ENCODE data around the gene TPCN2. TPM values are rescaled to one million over a fixed set of nuclear protein-coding genes. Genes with fewer than 3 reads are reported as not detected.
A peak's percentile ranks its signal among the peaks of the same experiment; 100 is the strongest.

TPCN2 gene
- total and polyA plus RNA-seq, 4 donors, result 8.7 to 25.9 (median 15.3) TPM

DNA sequence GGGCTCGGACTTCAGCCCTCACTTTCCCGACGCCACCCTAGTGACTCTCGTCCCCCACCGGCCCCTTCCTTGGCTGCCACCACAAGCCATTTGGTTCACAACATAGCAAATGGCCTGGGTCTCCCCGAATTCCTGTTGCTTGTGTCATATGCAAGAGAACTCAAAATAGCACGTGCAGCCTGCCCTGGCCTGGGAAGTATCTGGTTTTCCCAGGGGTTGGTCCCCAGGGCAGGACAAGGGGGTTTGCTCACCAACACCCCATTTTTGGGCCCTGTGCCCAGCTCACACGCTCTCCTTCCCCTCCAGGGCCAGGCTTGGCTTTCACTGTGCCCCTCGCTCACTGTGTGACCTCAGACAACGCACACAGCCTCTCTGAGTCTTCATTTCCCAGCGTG, 12.8 kb upstream of the TPCN2 start:
- Histone ChIP-seq H3K27ac (ENCODE audit: low read depth, low read length) (peak overlapping the region; percentile 61), H3K4me3 (ENCODE audit: low read depth, low read length) (no peak overlapping the region), H3K9me3 (ENCODE audit: control insufficient read depth, insufficient read depth, low read length) (no peaks in the 10 kb centered on the region), H3K27me3 (ENCODE audit: control insufficient read depth, insufficient read depth, low read length) (no peaks in the 10 kb centered on the region), H3K4me1 (ENCODE audit: control insufficient read depth, insufficient read depth, low read length) (peaks cover 35% of the 10 kb centered on the region), H3K36me3 (ENCODE audit: control insufficient read depth, insufficient read depth, low read length) (no peaks in the 10 kb centered on the region)
- WGBS (ENCODE audit: insufficient coverage), result 66% methylated on average over 7 of the region's 11 CpGs
- DNase-seq (ENCODE audit: low read depth in 4 of 6, low spot score in 6 of 6), result no peak

DNA sequence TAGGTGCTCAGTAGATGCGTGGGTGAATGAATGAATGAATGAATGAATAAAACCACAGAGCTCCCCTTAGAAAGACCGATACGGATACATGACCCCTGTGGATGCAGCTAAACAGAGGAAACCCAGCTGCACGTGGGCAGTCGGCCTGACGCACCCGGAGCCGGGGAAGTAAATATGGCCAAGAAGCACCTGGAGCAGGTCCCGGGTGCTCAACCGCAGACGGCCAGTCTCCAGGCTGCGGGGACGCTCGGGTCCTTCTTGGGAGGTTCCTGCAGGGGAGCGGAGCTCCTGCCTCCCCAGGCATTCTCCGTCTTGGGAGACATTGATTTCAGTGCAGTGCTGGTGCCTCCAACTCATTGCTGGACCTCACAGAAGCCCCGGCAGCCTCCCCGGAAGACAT, 11.7 kb upstream of the TPCN2 start:
- H3K36me3 ChIP-seq (ENCODE audit: control insufficient read depth, insufficient read depth, low read length), result no peaks in the 10 kb centered on the region
- H3K27me3 ChIP-seq (ENCODE audit: control insufficient read depth, insufficient read depth, low read length), result no peaks in the 10 kb centered on the region
- 93% methylated on average over 16 of the region's 18 CpGs for WGBS (ENCODE audit: insufficient coverage)
- peaks cover 35% of the 10 kb centered on the region for H3K4me1 ChIP-seq (ENCODE audit: control insufficient read depth, insufficient read depth, low read length)
- no peak overlapping the region for H3K4me3 ChIP-seq (ENCODE audit: low read depth, low read length)
- DNase-seq (ENCODE audit: low read depth in 4 of 6, low spot score in 6 of 6), result no peak
- H3K9me3 ChIP-seq (ENCODE audit: control insufficient read depth, insufficient read depth, low read length), result no peaks in the 10 kb centered on the region
- H3K27ac ChIP-seq (ENCODE audit: low read depth, low read length), result no peak overlapping the region

- Histone ChIP-seq H3K27ac (ENCODE audit: low read depth, low read length) (no peak overlapping the region), H3K36me3 (ENCODE audit: control insufficient read depth, insufficient read depth, low read length) (no peaks in the 10 kb centered on the region), H3K27me3 (ENCODE audit: control insufficient read depth, insufficient read depth, low read length) (no peaks in the 10 kb centered on the region), H3K4me3 (ENCODE audit: low read depth, low read length) (no peak overlapping the region), H3K9me3 (ENCODE audit: control insufficient read depth, insufficient read depth, low read length) (no peaks in the 10 kb centered on the region), H3K4me1 (ENCODE audit: control insufficient read depth, insufficient read depth, low read length) (peaks cover 35% of the 10 kb centered on the region)
- DNase-seq (ENCODE audit: low read depth in 4 of 6, low spot score in 6 of 6), result peak in 2 of 6 donors; percentile 40 to 65
- WGBS (ENCODE audit: insufficient coverage), result 43% methylated on average over 7 of the region's 8 CpGs
Measured at GRCh38 chr11:69037544-69037943, 11.2 kb upstream of the TPCN2 start.

DNA sequence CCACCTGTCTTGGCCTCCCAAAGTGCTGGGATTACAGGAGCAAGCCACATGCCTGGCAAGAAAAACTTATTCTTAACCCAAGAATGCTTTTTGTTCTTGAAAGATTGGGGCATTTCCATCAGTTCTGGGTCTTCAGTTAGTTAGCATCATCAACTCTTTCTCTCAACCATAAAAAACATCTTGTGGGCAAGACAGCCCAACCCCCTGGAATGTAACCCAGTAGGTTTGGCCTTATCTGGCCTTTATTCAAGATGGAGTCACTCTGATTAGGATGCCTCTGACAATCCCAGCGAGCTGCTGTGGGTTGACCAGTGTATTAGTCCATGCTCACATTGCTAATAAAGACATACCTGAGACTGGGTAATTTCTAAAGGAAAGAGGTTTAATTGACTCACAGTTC, 9.2 kb upstream of the TPCN2 start:
- Histone ChIP-seq H3K4me3 (ENCODE audit: low read depth, low read length) (no peak overlapping the region), H3K27me3 (ENCODE audit: control insufficient read depth, insufficient read depth, low read length) (no peaks in the 10 kb centered on the region), H3K4me1 (ENCODE audit: control insufficient read depth, insufficient read depth, low read length) (peaks cover 31% of the 10 kb centered on the region), H3K27ac (ENCODE audit: low read depth, low read length) (no peak overlapping the region), H3K9me3 (ENCODE audit: control insufficient read depth, insufficient read depth, low read length) (no peaks in the 10 kb centered on the region), H3K36me3 (ENCODE audit: control insufficient read depth, insufficient read depth, low read length) (no peaks in the 10 kb centered on the region)
- 80% methylated on average over 1 of the region's 1 CpG for WGBS (ENCODE audit: insufficient coverage)
- DNase-seq (ENCODE audit: low read depth in 4 of 6, low spot score in 6 of 6), result no peak

DNA sequence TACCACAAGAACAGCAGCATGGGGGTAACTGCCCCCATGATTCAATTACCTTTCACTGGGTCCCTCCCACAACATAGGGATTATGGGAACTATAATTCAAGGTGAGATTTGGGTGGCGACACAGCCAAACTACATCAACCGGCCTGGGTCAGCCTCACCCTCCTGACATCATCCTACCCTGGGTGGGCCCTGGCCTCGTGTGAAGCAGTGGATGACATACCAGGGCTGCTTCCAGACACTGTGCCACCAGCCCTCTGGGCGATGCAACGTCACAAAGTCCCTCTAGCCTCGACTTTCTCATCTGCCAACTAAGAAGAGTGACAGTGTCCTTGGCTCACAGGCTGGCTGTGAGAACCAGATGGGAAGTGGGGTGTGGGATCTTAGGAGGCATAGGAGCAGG, 8.7 kb upstream of the TPCN2 start:
- 79% methylated on average over 3 of the region's 6 CpGs for WGBS (ENCODE audit: insufficient coverage)
- peaks cover 29% of the 10 kb centered on the region for H3K4me1 ChIP-seq (ENCODE audit: control insufficient read depth, insufficient read depth, low read length)

DNA sequence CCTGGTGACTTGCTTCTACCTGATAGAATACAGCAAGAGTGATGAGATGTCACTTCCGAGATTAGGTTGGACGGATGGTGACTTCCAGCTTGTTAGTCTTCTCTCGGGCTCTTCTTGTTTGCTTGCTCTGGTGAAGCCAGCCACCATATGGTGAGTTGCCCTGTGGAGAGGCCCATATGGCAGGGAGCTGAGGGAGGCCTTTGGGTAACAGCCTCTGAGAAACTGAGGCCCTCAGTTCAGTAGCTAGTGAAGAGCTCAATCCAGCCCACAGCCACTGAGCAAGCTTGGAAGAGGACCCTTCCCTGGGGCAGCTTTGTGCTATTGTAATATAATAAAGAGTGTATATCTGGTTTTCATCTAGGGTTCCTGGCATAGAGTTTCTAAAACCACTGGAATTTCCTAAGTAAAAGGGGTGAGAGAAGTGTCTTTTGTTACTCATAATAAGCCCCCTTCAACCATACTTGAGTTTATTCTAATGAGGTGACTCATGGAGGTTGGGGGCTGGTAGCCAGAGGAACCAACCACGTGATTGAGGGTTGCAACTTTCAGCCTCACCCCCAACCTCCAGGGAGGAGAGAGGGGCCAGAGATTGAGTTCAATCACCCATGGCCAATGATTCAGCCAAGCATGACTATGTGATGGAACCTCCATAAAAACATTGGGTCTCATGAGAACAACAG, 8.0 kb upstream of the TPCN2 start:
- Histone ChIP-seq H3K36me3 (ENCODE audit: control insufficient read depth, insufficient read depth, low read length) (no peaks in the 10 kb centered on the region), H3K4me1 (ENCODE audit: control insufficient read depth, insufficient read depth, low read length) (peaks cover 22% of the 10 kb centered on the region), H3K4me3 (ENCODE audit: low read depth, low read length) (no peak overlapping the region), H3K27me3 (ENCODE audit: control insufficient read depth, insufficient read depth, low read length) (no peaks in the 10 kb centered on the region), H3K9me3 (ENCODE audit: control insufficient read depth, insufficient read depth, low read length) (no peaks in the 10 kb centered on the region), H3K27ac (ENCODE audit: low read depth, low read length) (no peak overlapping the region)
- 97% methylated on average over 3 of the region's 4 CpGs for WGBS (ENCODE audit: insufficient coverage)
- no peak for DNase-seq (ENCODE audit: low read depth in 4 of 6, low spot score in 6 of 6)

More for the DNA sequence above, 8.7 kb upstream of the TPCN2 start:
- DNase-seq (ENCODE audit: low read depth in 4 of 6, low spot score in 6 of 6), result no peak
- H3K27ac ChIP-seq (ENCODE audit: low read depth, low read length), result no peak overlapping the region
- no peaks in the 10 kb centered on the region for H3K9me3 ChIP-seq (ENCODE audit: control insufficient read depth, insufficient read depth, low read length)
- H3K4me3 ChIP-seq (ENCODE audit: low read depth, low read length), result no peak overlapping the region
- no peaks in the 10 kb centered on the region for H3K36me3 ChIP-seq (ENCODE audit: control insufficient read depth, insufficient read depth, low read length)
- H3K27me3 ChIP-seq (ENCODE audit: control insufficient read depth, insufficient read depth, low read length), result no peaks in the 10 kb centered on the region

DNA sequence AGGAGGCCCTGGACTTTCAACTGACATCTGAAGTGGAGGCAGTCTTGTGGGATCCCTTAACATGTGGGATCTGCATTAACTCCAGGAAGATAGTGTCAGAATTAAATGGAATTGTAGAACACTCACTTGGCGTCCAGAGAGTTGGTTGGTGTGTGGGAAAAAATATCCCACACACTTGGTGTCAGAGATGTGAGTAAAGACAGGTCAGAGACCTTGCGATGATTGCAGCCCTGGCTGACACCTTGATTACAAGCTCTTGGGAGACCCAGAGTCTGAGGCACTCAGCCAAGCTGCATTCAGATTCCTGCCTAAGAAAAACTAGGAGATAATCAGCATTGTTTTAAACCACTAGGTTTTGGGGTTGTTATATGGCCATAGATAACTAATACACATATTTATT, 7.2 kb upstream of the TPCN2 start:
- Histone ChIP-seq H3K27me3 (ENCODE audit: control insufficient read depth, insufficient read depth, low read length) (no peaks in the 10 kb centered on the region), H3K9me3 (ENCODE audit: control insufficient read depth, insufficient read depth, low read length) (no peaks in the 10 kb centered on the region), H3K4me1 (ENCODE audit: control insufficient read depth, insufficient read depth, low read length) (peaks cover 17% of the 10 kb centered on the region), H3K4me3 (ENCODE audit: low read depth, low read length) (no peak overlapping the region), H3K36me3 (ENCODE audit: control insufficient read depth, insufficient read depth, low read length) (no peaks in the 10 kb centered on the region), H3K27ac (ENCODE audit: low read depth, low read length) (no peak overlapping the region)
- DNase-seq (ENCODE audit: low read depth in 4 of 6, low spot score in 6 of 6), result no peak
- no CpG with 5 or more reads among the region's 2 CpGs for WGBS (ENCODE audit: insufficient coverage)

DNA sequence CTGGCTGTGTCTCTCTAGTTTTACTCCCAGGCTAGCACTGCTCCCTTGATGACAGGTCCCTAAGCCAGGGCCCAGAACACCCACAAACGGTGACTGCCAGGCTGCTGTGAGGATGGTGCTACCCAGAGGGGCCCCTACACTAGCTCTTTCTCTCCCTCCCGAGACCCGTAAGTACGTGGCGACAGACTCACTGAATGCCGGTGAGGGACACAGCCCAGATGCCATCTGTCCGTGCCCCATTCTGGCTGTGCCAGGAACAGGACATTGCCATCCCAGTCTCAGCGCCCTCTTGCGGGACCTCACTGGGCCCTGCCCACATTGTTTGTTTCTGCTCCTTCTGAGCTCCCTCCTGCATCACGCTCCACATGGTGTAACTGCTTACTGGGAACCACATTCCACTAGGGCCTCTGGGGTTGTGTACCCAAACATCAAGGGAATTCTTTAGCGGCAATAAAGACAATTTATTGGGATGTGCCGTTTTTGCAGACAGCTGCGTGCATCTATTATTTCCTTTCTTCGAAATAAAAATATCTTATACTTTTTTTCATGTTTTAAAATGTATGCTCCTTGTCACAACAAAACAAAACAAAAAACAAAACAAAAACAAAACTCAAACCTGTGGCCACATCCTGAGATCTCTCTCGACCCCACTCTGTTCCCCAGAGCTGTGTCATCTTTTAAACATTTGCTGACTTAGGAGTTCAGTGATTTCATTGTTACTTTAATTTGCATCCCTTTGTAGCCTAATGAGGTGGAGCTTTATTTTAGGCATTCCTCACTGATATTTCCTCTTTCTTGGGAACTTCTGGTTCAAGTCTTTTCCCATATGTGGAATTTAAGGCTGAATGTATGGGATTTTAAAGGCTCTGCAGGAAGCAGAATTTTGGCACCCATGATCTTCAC, 4.4 kb upstream of the TPCN2 start:
- Histone ChIP-seq H3K4me1 (ENCODE audit: control insufficient read depth, insufficient read depth, low read length) (peaks cover 8% of the 10 kb centered on the region), H3K9me3 (ENCODE audit: control insufficient read depth, insufficient read depth, low read length) (no peaks in the 10 kb centered on the region), H3K4me3 (ENCODE audit: low read depth, low read length) (no peak overlapping the region), H3K27me3 (ENCODE audit: control insufficient read depth, insufficient read depth, low read length) (no peaks in the 10 kb centered on the region), H3K36me3 (ENCODE audit: control insufficient read depth, insufficient read depth, low read length) (no peaks in the 10 kb centered on the region), H3K27ac (ENCODE audit: low read depth, low read length) (peak overlapping the region; percentile 54)
- WGBS (ENCODE audit: insufficient coverage), result 14% methylated on average over 12 of the region's 15 CpGs
- peak in 2 of 6 donors; percentile 83 to 84 for DNase-seq (ENCODE audit: low read depth in 4 of 6, low spot score in 6 of 6)

- no peak for DNase-seq (ENCODE audit: low read depth in 4 of 6, low spot score in 6 of 6)
- H3K4me3 ChIP-seq (ENCODE audit: low read depth, low read length), result peak overlapping the region; percentile 61
- no peaks in the 10 kb centered on the region for H3K9me3 ChIP-seq (ENCODE audit: control insufficient read depth, insufficient read depth, low read length)
- WGBS (ENCODE audit: insufficient coverage), result 45% methylated on average over 7 of the region's 11 CpGs
- no peaks in the 10 kb centered on the region for H3K27me3 ChIP-seq (ENCODE audit: control insufficient read depth, insufficient read depth, low read length)
- peak overlapping the region; percentile 57 for H3K27ac ChIP-seq (ENCODE audit: low read depth, low read length)
- peaks cover 15% of the 10 kb centered on the region for H3K36me3 ChIP-seq (ENCODE audit: control insufficient read depth, insufficient read depth, low read length)
- H3K4me1 ChIP-seq (ENCODE audit: control insufficient read depth, insufficient read depth, low read length), result peaks cover 46% of the 10 kb centered on the region
Measured at GRCh38 chr11:69048031-69048693, 570 bp upstream of the TPCN2 start.

Data from spinal cord (tissue), 10 donors.